Measurements from ENCODE around the gene GRIK3.

DNA sequence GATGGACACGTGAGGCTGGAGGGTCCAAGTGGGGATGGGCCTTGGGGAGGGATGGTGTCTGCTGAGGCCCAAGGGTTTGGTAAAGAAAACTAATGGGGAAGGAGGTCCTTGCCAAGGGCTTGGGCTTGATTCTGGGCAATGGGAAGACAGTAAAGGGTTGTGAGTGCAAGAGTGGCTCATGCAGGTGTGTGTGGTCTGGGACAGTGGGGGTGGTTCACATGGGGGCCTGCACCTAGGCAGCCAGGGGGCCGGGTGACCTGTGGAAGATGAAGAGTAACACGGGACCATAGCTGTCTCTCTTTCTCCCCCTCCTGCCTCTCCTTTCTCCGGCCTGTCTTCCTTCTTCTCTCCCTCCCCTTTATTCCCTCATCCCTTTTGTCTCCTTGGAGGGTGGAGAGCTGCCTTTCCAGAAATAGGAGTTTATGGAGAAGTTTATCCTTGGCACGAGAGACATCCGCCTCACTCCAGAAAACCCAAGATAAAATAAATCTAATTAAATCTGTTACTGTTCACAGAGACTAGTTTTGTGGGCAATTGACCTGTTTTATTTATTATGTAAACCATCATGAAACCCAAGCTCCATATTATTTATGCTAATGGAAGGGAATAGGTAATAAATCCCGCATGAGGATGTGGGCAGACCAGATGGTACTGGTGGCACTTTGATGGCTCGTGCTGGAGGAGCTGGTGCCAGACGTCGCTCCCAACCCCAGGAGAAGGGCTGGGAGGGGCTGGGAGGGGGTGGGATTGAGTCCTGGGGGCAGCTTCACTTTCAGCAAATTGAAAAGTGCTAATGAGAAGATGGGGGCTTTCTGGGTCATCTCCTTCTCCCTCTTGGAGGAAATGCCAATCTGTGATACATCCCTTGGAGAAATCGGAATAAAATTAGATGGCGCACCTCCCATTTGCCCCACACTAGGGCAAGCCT lies 278.7 kb downstream of the GRIK3 start:
- TF ChIP-seq, protein P1, sequence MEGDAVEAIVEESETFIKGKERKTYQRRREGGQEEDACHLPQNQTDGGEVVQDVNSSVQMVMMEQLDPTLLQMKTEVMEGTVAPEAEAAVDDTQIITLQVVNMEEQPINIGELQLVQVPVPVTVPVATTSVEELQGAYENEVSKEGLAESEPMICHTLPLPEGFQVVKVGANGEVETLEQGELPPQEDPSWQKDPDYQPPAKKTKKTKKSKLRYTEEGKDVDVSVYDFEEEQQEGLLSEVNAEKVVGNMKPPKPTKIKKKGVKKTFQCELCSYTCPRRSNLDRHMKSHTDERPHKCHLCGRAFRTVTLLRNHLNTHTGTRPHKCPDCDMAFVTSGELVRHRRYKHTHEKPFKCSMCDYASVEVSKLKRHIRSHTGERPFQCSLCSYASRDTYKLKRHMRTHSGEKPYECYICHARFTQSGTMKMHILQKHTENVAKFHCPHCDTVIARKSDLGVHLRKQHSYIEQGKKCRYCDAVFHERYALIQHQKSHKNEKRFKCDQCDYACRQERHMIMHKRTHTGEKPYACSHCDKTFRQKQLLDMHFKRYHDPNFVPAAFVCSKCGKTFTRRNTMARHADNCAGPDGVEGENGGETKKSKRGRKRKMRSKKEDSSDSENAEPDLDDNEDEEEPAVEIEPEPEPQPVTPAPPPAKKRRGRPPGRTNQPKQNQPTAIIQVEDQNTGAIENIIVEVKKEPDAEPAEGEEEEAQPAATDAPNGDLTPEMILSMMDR (IDR thresholded peaks at IDR 0.05): no peak
- TF ChIP-seq NFE2L1 (CRISPR knock-in tag; IDR thresholded peaks at IDR 0.05): no peak
- no peak for TF ChIP-seq PRDM15 (CRISPR knock-in tag; IDR thresholded peaks at IDR 0.05)
- TF ChIP-seq ZNF138 (CRISPR knock-in tag; conservative IDR thresholded peaks at IDR 0.05): no peak
- no peak for TF ChIP-seq ESRRA (CRISPR knock-in tag; IDR thresholded peaks at IDR 0.05; ENCODE audit: borderline replicate concordance)
- no peak for TF ChIP-seq ARID4B (CRISPR knock-in tag; IDR thresholded peaks at IDR 0.05; ENCODE audit: borderline replicate concordance)
- no peak for TF ChIP-seq GABPB1 (CRISPR knock-in tag; IDR thresholded peaks at IDR 0.05)
- no peak for TF ChIP-seq ATF3 (CRISPR knock-in tag; conservative IDR thresholded peaks at IDR 0.05)
- TF ChIP-seq HMGXB4 (CRISPR knock-in tag; IDR thresholded peaks at IDR 0.05): no peak
- no peak for TF ChIP-seq ZNF396 (CRISPR knock-in tag; IDR thresholded peaks at IDR 0.05; ENCODE audit: borderline replicate concordance)
- TF ChIP-seq FOXK1 (CRISPR knock-in tag; IDR thresholded peaks at IDR 0.05): no peak
- no peak for TF ChIP-seq RELA (CRISPR knock-in tag; IDR thresholded peaks at IDR 0.05; ENCODE audit: borderline replicate concordance)

All from WTC11 (cell line).